ENCODE measurements around the gene SKA1.

SKA1 gene

GRCh38 chr18:50374753-50375391 lies at the start of gene SKA1:
Gene SKA1, plus strand, starts transcription at chr18:50375046. Its CDS starts 785 bp downstream, at chr18:50375831.
- DNase-seq: peak; percentile 37 to 77

DNA sequence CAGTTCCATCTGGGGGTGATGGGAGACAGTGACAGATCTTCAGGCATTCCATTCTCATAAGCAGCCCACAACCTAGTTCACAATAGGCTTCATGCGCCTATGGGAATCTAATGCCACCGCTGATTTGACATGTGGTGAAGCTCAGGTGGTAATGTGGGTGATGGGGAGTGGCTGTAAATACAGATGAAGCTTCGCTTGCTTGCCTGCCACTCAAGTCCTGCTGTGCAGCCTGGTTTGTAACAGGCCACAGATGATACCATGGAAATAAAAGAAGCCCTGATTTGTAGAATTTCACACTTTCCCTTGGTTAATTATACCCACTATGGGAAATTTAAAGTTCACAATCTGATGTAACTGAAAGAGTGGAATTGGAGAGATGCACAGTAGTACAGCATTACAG lies 46.9 kb upstream of the SKA1 start:
- no peak for DNase-seq

- no peak for DNase-seq
These were observed 44.7 kb upstream of the SKA1 start for GRCh38 chr18:50330176-50330575.

GRCh38 chr18:50331691-50332090 lies 43.2 kb upstream of the SKA1 start:
- DNase-seq: no peak

GRCh38 chr18:50334546-50335152 lies 40.2 kb upstream of the SKA1 start:
- DNase-seq: no peak

- no peak for DNase-seq
These were observed 36.7 kb upstream of the SKA1 start for GRCh38 chr18:50338122-50338521.

DNA sequence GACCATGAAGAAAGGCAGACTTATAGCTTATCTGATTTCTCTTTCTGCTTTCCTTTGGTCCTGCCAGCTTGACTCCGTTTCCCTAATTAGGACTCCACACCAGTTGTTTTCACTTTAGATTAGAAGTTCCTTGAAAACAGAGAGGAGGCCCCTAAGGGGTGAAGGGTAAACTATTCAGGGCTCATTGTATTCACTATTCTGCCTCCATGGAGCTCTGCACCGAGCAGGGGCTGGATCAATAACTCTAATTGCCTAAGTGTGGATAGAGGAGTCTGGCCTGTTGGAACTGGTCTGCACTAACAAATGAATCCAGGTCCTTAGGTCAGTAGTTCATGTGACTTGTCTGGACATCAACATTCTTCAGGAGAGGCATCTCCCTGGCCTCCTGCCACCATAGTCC lies 36.1 kb upstream of the SKA1 start:
- no peak for DNase-seq

DNA sequence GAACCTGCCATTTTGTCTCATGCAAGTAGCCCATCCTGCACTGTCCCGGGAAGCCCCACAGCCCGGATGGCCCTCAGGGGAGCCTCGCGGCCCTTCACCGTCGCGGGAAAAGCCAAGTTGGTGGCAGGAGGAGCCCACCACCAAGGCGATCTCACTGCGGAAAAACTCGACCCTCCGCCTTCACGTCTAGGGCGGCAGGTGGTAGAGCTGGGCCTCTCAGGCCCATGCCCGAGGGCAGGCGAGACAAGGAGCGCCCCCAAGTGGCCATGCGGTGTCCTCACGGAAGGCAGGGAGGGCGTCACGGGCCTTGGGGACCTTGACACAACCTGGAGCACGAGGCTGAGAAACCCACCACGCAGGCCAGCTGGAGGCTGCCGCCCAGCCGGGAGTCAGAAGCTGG lies 34.8 kb upstream of the SKA1 start:
- no peak for DNase-seq

DNA sequence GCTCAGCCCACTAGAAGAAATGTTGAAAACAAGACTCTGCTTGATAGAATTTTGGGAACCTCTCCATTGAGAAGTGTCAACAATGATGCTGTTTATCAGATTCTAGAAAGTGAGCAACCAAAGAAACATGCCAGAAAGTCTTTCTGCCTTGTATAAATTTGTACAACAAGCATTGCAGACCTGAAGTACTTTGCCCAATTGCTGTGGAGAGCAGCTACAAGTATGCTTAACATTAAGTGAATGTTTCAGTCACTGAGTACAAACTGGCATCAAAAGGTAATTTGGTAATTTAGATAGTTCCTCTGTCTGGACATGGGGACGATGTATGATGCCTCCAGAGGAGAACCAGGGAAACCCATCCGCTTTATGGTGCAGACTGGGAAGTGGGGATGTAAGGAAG lies 33.4 kb upstream of the SKA1 start:
- no peak for DNase-seq

DNA sequence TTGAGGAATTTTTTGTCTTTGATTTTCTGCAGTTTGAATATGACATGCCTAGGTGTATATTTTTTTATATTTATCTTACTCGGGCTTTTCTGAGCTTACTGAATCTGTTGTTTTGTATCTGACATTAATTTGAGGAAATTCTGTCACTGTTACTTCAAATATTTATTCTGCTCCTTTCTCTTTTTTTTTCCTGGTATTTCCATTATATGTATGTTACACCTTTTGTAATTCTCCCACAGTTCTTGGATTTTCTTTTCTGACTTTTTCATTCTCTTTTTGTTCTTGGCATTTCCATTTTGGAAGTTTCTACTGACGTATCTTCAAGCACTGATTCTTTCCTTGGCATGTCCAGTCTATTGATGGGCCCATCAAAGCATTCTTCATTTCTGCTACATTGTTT lies 24.1 kb upstream of the SKA1 start:
- no peak for DNase-seq

DNA sequence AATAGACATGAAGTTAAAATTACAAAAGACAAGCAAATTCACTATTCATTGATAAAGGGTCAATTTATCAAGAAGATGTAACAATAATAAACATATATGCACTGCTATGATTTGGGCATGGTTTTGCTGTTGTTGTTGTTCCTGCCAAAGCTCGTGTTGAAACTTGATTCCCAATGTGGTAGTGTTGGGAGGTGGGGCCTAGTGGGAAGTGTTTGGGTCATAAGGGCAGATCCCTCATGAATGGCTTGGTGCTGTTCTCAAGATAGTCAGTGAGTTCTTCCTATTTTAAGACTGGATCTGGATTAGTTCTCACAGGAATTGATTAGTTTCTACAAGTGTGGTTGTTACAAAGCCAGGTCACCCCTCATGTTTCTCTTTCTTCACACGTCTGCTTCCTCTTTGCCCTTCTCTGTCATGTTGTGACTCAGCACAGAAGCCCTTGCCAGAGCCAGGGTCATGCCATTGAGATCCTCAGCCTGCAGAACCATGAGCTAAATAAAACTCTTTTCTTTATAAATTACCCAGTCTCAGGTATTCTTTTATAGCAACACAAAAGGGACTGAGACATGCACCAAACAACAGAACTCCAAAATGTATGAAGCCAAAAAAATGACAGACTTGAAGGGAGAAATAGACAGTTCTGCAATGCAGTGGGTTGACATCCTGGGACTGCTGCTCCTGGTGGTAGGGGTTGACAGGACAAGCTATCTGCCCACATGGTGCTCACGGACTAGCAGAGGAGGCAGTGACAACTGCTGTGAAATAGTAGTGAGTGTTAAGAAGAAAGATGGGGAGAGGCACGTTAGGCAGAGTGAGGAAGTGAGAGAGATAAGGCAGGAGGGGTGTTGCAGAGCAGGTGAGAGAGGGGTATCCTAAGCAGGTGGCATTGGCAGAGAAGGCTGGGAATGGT lies 18.6 kb upstream of the SKA1 start:
- DNase-seq: no peak

- no peak for DNase-seq
These were observed 16.0 kb upstream of the SKA1 start for GRCh38 chr18:50358844-50359243.

GRCh38 chr18:50359806-50360205 lies 15.0 kb upstream of the SKA1 start:
- no peak for DNase-seq

GRCh38 chr18:50360611-50361010 lies 14.2 kb upstream of the SKA1 start:
- no peak for DNase-seq

- DNase-seq: no peak
These were observed 5.2 kb upstream of the SKA1 start for GRCh38 chr18:50369672-50370071.

GRCh38 chr18:50372743-50373142 lies 2.1 kb upstream of the SKA1 start:
- no peak for DNase-seq

- DNase-seq: no peak
These were observed 1.2 kb upstream of the SKA1 start for GRCh38 chr18:50373561-50374219.

DNA sequence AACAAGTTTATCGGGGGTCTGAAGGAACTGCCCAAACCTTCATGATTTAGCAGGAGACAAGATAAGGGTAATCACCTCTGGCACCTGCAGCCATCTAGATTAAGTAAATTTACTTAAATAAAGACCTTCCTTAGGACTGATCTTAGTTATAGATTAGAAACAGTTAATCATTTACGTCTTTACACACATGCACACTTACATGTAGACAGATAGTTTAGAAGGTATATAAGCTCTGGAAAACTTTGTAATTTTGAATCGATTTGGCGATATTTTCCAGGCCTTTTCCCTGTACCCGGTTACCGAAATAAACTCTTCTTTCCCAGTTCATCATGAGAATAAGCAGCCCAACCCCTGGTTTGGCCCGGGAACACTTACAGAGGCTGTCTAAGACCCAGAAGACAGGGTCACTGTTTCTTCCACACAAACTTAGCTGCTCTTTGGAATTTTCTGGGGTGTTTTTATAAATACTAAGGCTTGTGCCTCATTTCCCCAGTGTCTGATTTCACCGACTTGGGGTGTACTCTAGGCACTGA lies 560 bp upstream of the SKA1 start:
- DNase-seq: no peak

DNA sequence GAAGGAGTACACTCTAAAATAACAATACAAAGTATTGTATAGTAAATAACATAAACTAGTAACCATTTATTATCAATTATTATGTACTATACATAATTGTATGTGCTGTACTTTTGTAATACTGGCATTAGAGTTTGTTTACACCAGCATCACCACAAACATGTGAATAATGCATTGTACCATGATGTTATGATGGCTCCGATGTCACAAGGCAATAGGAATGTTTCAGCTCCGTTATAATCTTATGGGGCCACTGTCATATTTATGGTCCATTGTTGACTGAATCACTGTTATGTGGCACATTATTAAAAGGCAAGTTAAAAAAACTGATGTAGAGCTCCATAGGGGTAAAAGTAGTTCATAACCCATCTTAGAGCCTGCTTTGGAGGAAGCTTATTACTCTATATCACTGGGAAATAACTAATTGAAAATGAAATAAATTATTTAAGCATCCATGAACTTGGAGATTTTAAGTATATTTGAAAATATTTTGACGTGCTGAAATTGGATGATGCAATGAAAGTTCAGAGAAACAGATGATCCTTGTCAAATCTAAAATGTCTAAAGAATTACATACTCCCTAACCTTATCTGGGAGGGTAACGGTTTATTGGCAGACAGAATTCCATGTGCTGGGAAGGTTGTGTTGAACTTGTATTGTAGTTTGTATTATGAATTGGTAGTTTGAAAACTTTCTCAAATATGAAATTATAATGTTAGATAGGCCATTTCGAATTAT lies 2.4 kb downstream of the SKA1 start:
- DNase-seq: no peak

- DNase-seq: no peak
These were observed 14.1 kb downstream of the SKA1 start for GRCh38 chr18:50388988-50389387.

- no peak for DNase-seq
These were observed 19.0 kb downstream of the SKA1 start for GRCh38 chr18:50393802-50394201.

DNA sequence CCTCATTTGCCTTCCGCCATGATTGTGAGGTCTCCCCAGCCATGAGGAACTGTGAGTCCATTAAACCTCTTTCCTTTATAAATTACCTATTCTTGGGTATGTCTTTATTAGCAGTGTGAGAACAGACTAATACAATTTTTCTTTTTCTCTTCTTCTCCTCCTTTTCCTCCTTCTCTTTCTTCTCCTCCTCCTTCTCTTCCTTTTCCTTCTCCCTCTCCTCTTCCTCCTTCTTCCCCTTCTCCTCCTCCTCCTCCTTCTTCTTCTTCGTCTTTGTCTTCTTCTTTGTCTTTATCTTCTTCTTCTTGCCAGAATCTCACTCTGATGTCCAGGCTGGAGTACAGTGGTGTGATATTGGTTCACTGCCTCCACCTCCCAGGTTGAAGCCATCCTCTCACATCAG lies 20.2 kb downstream of the SKA1 start:
- DNase-seq: no peak

Measured in SW 1271 (cell line).